Effector memory CD8-positive, alpha-beta T cell (primary cell): ENCODE results near the gene KRTAP1-4.
"Not testable (repeated sequence)": the region's sequence is repeated elsewhere in the genome, so short reads cannot be mapped to it uniquely, and the experiment has no call there.

Experiments
- ATAC-seq: fragments of 150-1000 bp; cut with Tn5 transposase; replicated peaks from 2 replicates; pipeline ENCODE4 v1.10.0; 2021; ENCODE audit warnings: mild to moderate bottlenecking, moderate library complexity
- DNase-seq, 3 experiments: peaks; one replicate each; pipeline ENCODE4 v3.0.0; 2021
- H3K27ac Mint-ChIP-seq, 2 donors: one replicate each; pipeline ENCODE4 v1.8.0; 2022; ENCODE audit warnings: mild to moderate bottlenecking in 2 of 2, mixed read lengths in 2 of 2, moderate library complexity in 2 of 2
- H3K27me3 Mint-ChIP-seq, 2 donors: one replicate each; pipeline ENCODE4 v1.8.0; 2022; ENCODE audit warnings: mixed read lengths in 2 of 2
- H3K36me3 Mint-ChIP-seq: one replicate; pipeline ENCODE4 v1.8.0; 2022; ENCODE audit warnings: mild to moderate bottlenecking, moderate library complexity, mixed read lengths; ENCODE audit not compliant: insufficient read depth
- H3K4me1 Mint-ChIP-seq, 2 donors: one replicate each; pipeline ENCODE4 v1.8.0; 2022; ENCODE audit warnings: low read depth in 2 of 2, mixed read lengths in 2 of 2
- H3K4me3 Mint-ChIP-seq, 2 donors: one replicate each; pipeline ENCODE4 v1.8.0; 2022; ENCODE audit warnings: mild to moderate bottlenecking in 2 of 2, mixed read lengths in 2 of 2, moderate library complexity in 2 of 2
- H3K9me3 Mint-ChIP-seq, 2 donors: one replicate each; pipeline ENCODE4 v1.8.0; 2022; ENCODE audit warnings: mixed read lengths in 2 of 2

Gene KRTAP1-4

GRCh38 chr17:41059276-41060051 is 29.5 kb upstream of the KRTAP1-4 start:
- not testable (repeated sequence) for H3K4me3 Mint-ChIP-seq, H3K9me3 Mint-ChIP-seq, ATAC-seq, H3K4me1 Mint-ChIP-seq, H3K36me3 Mint-ChIP-seq, H3K27ac Mint-ChIP-seq, DNase-seq
- H3K27me3 Mint-ChIP-seq = peaks cover 39 to 58% of the 10 kb centered on the region in 2 donors

GRCh38 chr17:41058741-41059140 is 28.7 kb upstream of the KRTAP1-4 start:
- Mint-ChIP-seq H3K36me3 (no peaks in the 10 kb centered on the region), H3K27ac (no peak overlapping the region), H3K27me3 (peaks cover 46 to 65% of the 10 kb centered on the region in 2 donors), H3K4me1 (no peaks in the 10 kb centered on the region), H3K9me3 (peaks cover 0 to 7% of the 10 kb centered on the region in 2 donors), H3K4me3 (no peak overlapping the region)
- no peak for DNase-seq
- ATAC-seq = no peak

- H3K36me3 Mint-ChIP-seq = no peaks in the 10 kb centered on the region
- H3K9me3 Mint-ChIP-seq = peaks cover 0 to 7% of the 10 kb centered on the region in 2 donors
Observed at GRCh38 chr17:41057547-41057946, 27.6 kb upstream of the KRTAP1-4 start.

GRCh38 chr17:41055130-41055529 is 25.1 kb upstream of the KRTAP1-4 start, which contains the start of gene KRTAP2-2:
TSS of gene KRTAP2-2 (minus strand) at chr17:41055230. CDS start at chr17:41055211, 19 bp downstream.
- not testable (repeated sequence) for H3K9me3 Mint-ChIP-seq, H3K4me3 Mint-ChIP-seq, H3K4me1 Mint-ChIP-seq, DNase-seq, H3K27ac Mint-ChIP-seq, ATAC-seq, H3K36me3 Mint-ChIP-seq
- peaks cover 48 to 79% of the 10 kb centered on the region in 2 donors for H3K27me3 Mint-ChIP-seq

More at GRCh38 chr17:41057547-41057946, 27.6 kb upstream of the KRTAP1-4 start:
- Mint-ChIP-seq H3K27me3 (peaks cover 56 to 77% of the 10 kb centered on the region in 2 donors), H3K4me1 (no peaks in the 10 kb centered on the region), H3K4me3 (no peak overlapping the region), H3K27ac (no peak overlapping the region)
- no peak for ATAC-seq
- no peak for DNase-seq

GRCh38 chr17:41054556-41054955 is 24.6 kb upstream of the KRTAP1-4 start:
- H3K27ac Mint-ChIP-seq, ATAC-seq, H3K36me3 Mint-ChIP-seq, H3K4me3 Mint-ChIP-seq, DNase-seq, H3K9me3 Mint-ChIP-seq, H3K4me1 Mint-ChIP-seq: not testable (repeated sequence)
- peaks cover 50 to 77% of the 10 kb centered on the region in 2 donors for H3K27me3 Mint-ChIP-seq

- Mint-ChIP-seq H3K9me3 (peaks cover 0 to 7% of the 10 kb centered on the region in 2 donors), H3K4me1 (no peaks in the 10 kb centered on the region), H3K27me3 (peaks cover 47 to 74% of the 10 kb centered on the region in 2 donors), H3K27ac (no peak overlapping the region), H3K36me3 (no peaks in the 10 kb centered on the region), H3K4me3 (no peak overlapping the region)
- no peak for ATAC-seq
- no peak for DNase-seq
Observed at GRCh38 chr17:41054025-41054424, 24.0 kb upstream of the KRTAP1-4 start.

GRCh38 chr17:41052566-41052965 is 22.6 kb upstream of the KRTAP1-4 start:
- H3K9me3 Mint-ChIP-seq = peaks cover 0 to 3% of the 10 kb centered on the region in 2 donors
- ATAC-seq = no peak
- DNase-seq = no peak
- peaks cover 51 to 74% of the 10 kb centered on the region in 2 donors for H3K27me3 Mint-ChIP-seq
- H3K4me1 Mint-ChIP-seq = no peaks in the 10 kb centered on the region
- no peak overlapping the region for H3K4me3 Mint-ChIP-seq
- no peaks in the 10 kb centered on the region for H3K36me3 Mint-ChIP-seq
- no peak overlapping the region for H3K27ac Mint-ChIP-seq

GRCh38 chr17:41049110-41049509 is 19.1 kb upstream of the KRTAP1-4 start:
- no peaks in the 10 kb centered on the region for H3K36me3 Mint-ChIP-seq
- H3K4me1 Mint-ChIP-seq = peaks cover 0 to 2% of the 10 kb centered on the region in 2 donors
- no peak for DNase-seq
- ATAC-seq = no peak
- H3K27ac Mint-ChIP-seq = no peak overlapping the region
- H3K27me3 Mint-ChIP-seq = peaks cover 67 to 68% of the 10 kb centered on the region in 2 donors
- H3K9me3 Mint-ChIP-seq = no peaks in the 10 kb centered on the region
- no peak overlapping the region for H3K4me3 Mint-ChIP-seq

- Mint-ChIP-seq H3K9me3 (no peaks in the 10 kb centered on the region), H3K27ac (no peak overlapping the region), H3K4me3 (no peak overlapping the region), H3K27me3 (peaks cover 60 to 62% of the 10 kb centered on the region in 2 donors), H3K36me3 (no peaks in the 10 kb centered on the region), H3K4me1 (peaks cover 0 to 2% of the 10 kb centered on the region in 2 donors)
- DNase-seq (no peak), ATAC-seq (no peak)
Observed at GRCh38 chr17:41048441-41048840, 18.4 kb upstream of the KRTAP1-4 start.

- H3K36me3 Mint-ChIP-seq, ATAC-seq, H3K4me3 Mint-ChIP-seq, DNase-seq, H3K9me3 Mint-ChIP-seq, H3K4me1 Mint-ChIP-seq: not testable (repeated sequence)
- peak within 1 kb of the TSS in 1 of 2 donors; percentile 59 for H3K27ac Mint-ChIP-seq
- H3K27me3 Mint-ChIP-seq = peaks cover 45 to 49% of the 10 kb centered on the region in 2 donors
Observed at GRCh38 chr17:41046735-41047465, 16.9 kb upstream of the KRTAP1-4 start, which contains the start of gene KRTAP2-1. TSS of gene KRTAP2-1 (minus strand) at chr17:41047316. CDS start at chr17:41047267, 49 bp downstream.

- H3K27ac Mint-ChIP-seq = no peak overlapping the region
- ATAC-seq = no peak
- H3K4me3 Mint-ChIP-seq = no peak overlapping the region
- H3K36me3 Mint-ChIP-seq = no peaks in the 10 kb centered on the region
- no peak for DNase-seq
- H3K9me3 Mint-ChIP-seq = no peaks in the 10 kb centered on the region
- peaks cover 40 to 43% of the 10 kb centered on the region in 2 donors for H3K27me3 Mint-ChIP-seq
- peaks cover 0 to 2% of the 10 kb centered on the region in 2 donors for H3K4me1 Mint-ChIP-seq
Observed at GRCh38 chr17:41042953-41043352, 13.0 kb upstream of the KRTAP1-4 start.

- H3K9me3 Mint-ChIP-seq, H3K36me3 Mint-ChIP-seq, ATAC-seq, H3K27ac Mint-ChIP-seq, H3K4me1 Mint-ChIP-seq, DNase-seq, H3K4me3 Mint-ChIP-seq: not testable (repeated sequence)
- peaks cover 36 to 37% of the 10 kb centered on the region in 2 donors for H3K27me3 Mint-ChIP-seq
Observed at GRCh38 chr17:41040783-41041571, 11.0 kb upstream of the KRTAP1-4 start, which contains the start of gene KRTAP1-1. TSS of gene KRTAP1-1 (minus strand) at chr17:41041450. CDS start at chr17:41041397, 53 bp downstream.

GRCh38 chr17:41037853-41038350 is 7.9 kb upstream of the KRTAP1-4 start:
- Mint-ChIP-seq H3K9me3 (no peaks in the 10 kb centered on the region), H3K4me3 (no peak overlapping the region), H3K27me3 (peaks cover 39 to 49% of the 10 kb centered on the region in 2 donors)

More at GRCh38 chr17:41037853-41038350, 7.9 kb upstream of the KRTAP1-4 start:
- Mint-ChIP-seq H3K27ac (no peak overlapping the region), H3K4me1 (no peaks in the 10 kb centered on the region), H3K36me3 (no peaks in the 10 kb centered on the region)
- DNase-seq = no peak
- no peak for ATAC-seq
